Stimulated activated CD4-positive, alpha-beta T cell treated with anti-CD3 and anti-CD28 coated beads, Interleukin-4, amount 100 ng/mL, for 4 hours (primary cell): ENCODE measurements around the gene HOXA9.

Experiments used
- DNase-seq, 2 experiments: peaks; one replicate each; pipeline ENCODE4 v3.0.0-alpha.2; 2020

HOXA9 gene

GRCh38 chr7:27151931-27152815 lies 13.2 kb downstream of the HOXA9 start, which contains the start of gene HOXA3:
Gene HOXA3, minus strand, starts transcription at chr7:27152583. Its CDS starts 41,943 bp downstream, at chr7:27110640.
- no peak for DNase-seq

- no peak for DNase-seq
Observed at GRCh38 chr7:27151341-27151930, 13.9 kb downstream of the HOXA9 start.

GRCh38 chr7:27150568-27151340 lies 14.6 kb downstream of the HOXA9 start:
- DNase-seq = peak; percentile 45 to 70

- no peak for DNase-seq
Observed at GRCh38 chr7:27149842-27150567, 15.3 kb downstream of the HOXA9 start.

- DNase-seq = no peak
Observed at GRCh38 chr7:27148756-27149641, 16.3 kb downstream of the HOXA9 start.

GRCh38 chr7:27148031-27148755 lies 17.1 kb downstream of the HOXA9 start:
- DNase-seq = no peak

- DNase-seq = no peak
Observed at GRCh38 chr7:27147199-27148030, 17.9 kb downstream of the HOXA9 start, which contains the start of gene HOXA6. Gene HOXA6, minus strand, starts transcription at chr7:27147774. Its CDS starts 25 bp downstream, at chr7:27147749.

GRCh38 chr7:27146491-27147198 lies 18.7 kb downstream of the HOXA9 start:
- no peak for DNase-seq

- no peak for DNase-seq
Observed at GRCh38 chr7:27145914-27146412, 19.4 kb downstream of the HOXA9 start.

GRCh38 chr7:27145165-27145913 lies 20.0 kb downstream of the HOXA9 start:
- no peak for DNase-seq

- DNase-seq = no peak
Observed at GRCh38 chr7:27144781-27145164, 20.6 kb downstream of the HOXA9 start.

GRCh38 chr7:27143950-27144780 lies 21.2 kb downstream of the HOXA9 start:
- DNase-seq = no peak

- DNase-seq = no peak
Observed at GRCh38 chr7:27143023-27143949, 22.1 kb downstream of the HOXA9 start, which contains the start of gene HOXA5. Gene HOXA5, minus strand, starts transcription at chr7:27143681. Its CDS starts 74 bp downstream, at chr7:27143607.

GRCh38 chr7:27142580-27143022 lies 22.7 kb downstream of the HOXA9 start:
- no peak for DNase-seq

GRCh38 chr7:27141923-27142579 lies 23.3 kb downstream of the HOXA9 start:
- DNase-seq = no peak
